Colon (tissue), 2 donors: Measurements from ENCODE around the gene KLHL30.

ENCODE experiments used
- FAIRE-seq: peaks from 2 replicates; lab custom pipeline; 2012; peaks lifted over from hg19 to GRCh38; lab: Jason Lieb, UNC
- donor health status: control.
- donor health status: control.

KLHL30 gene

GRCh38 chr2:238132463-238133450, 5.7 kb upstream of the KLHL30 start:
- no peak for FAIRE-seq

- FAIRE-seq, result no peak
Observed at GRCh38 chr2:238133499-238134392, 4.7 kb upstream of the KLHL30 start.

- no peak for FAIRE-seq
Observed at GRCh38 chr2:238134393-238134785, 4.1 kb upstream of the KLHL30 start.

- no peak for FAIRE-seq
Observed at GRCh38 chr2:238135601-238136150, 2.8 kb upstream of the KLHL30 start.

- no peak for FAIRE-seq
Observed at GRCh38 chr2:238136820-238137537, 1.5 kb upstream of the KLHL30 start.

GRCh38 chr2:238137885-238138284, 583 bp upstream of the KLHL30 start:
- no peak for FAIRE-seq

GRCh38 chr2:238139196-238140039, 950 bp downstream of the KLHL30 start:
- no peak for FAIRE-seq

GRCh38 chr2:238140040-238140439, 1.6 kb downstream of the KLHL30 start:
- FAIRE-seq, result no peak

- no peak for FAIRE-seq
Observed at GRCh38 chr2:238140721-238141540, 2.5 kb downstream of the KLHL30 start.

- FAIRE-seq, result no peak
Observed at GRCh38 chr2:238141541-238142318, 3.3 kb downstream of the KLHL30 start.

- FAIRE-seq, result no peak
Observed at GRCh38 chr2:238142382-238143205, 4.1 kb downstream of the KLHL30 start.

GRCh38 chr2:238143239-238143951, 4.9 kb downstream of the KLHL30 start:
- no peak for FAIRE-seq

GRCh38 chr2:238144262-238144661, 5.8 kb downstream of the KLHL30 start:
- no peak for FAIRE-seq

- FAIRE-seq, result no peak
Observed at GRCh38 chr2:238145046-238145445, 6.6 kb downstream of the KLHL30 start.

GRCh38 chr2:238145851-238146250, 7.4 kb downstream of the KLHL30 start:
- FAIRE-seq, result no peak

GRCh38 chr2:238146884-238147544, 8.5 kb downstream of the KLHL30 start:
- no peak for FAIRE-seq

GRCh38 chr2:238148981-238149380, 10.5 kb downstream of the KLHL30 start:
- no peak for FAIRE-seq
